BLaER1 (cell line): ENCODE results near the gene CTNNBL1.
A peak's percentile ranks its signal among the peaks of the same experiment; 100 is the strongest.

Experiments used
- H3K27ac ChIP-seq: shearing (Covaris generic); formaldehyde crosslinking; 2 replicates; pipeline ENCODE4 v1.8.1; 2022
- H3K27me3 ChIP-seq: shearing (Covaris generic); formaldehyde crosslinking; 2 replicates; pipeline ENCODE4 v1.8.1; 2022
- H3K36me3 ChIP-seq: shearing (Covaris generic); formaldehyde crosslinking; 2 replicates; pipeline ENCODE4 v1.8.1; 2022
- H3K4me1 ChIP-seq: shearing (Covaris generic); formaldehyde crosslinking; 2 replicates; pipeline ENCODE4 v1.8.1; 2022
- H3K4me2 ChIP-seq: shearing (Covaris generic); formaldehyde crosslinking; 2 replicates; pipeline ENCODE4 v1.8.1; 2022
- H3K4me3 ChIP-seq: shearing (Covaris generic); formaldehyde crosslinking; 2 replicates; pipeline ENCODE4 v1.8.1; 2022
- H3K9ac ChIP-seq: shearing (Covaris generic); formaldehyde crosslinking; 2 replicates; pipeline ENCODE4 v1.8.1; 2022
- H3K9me3 ChIP-seq: shearing (Covaris generic); formaldehyde crosslinking; 2 replicates; pipeline ENCODE4 v1.8.1; 2022
- H4K20me1 ChIP-seq: shearing (Covaris generic); formaldehyde crosslinking; 2 replicates; pipeline ENCODE4 v1.8.1; 2022
- Cebpa-rat ChIP-seq: shearing (Covaris generic); IDR thresholded peaks from 2 replicates; pipeline ENCODE4 v1.8.1; 2022

Gene CTNNBL1

GRCh38 chr20:37807471-37808232, 113.8 kb downstream of the CTNNBL1 start:
- Histone ChIP-seq H3K4me1 (peaks cover 49% of the 10 kb centered on the region), H3K27ac (no peak overlapping the region), H3K36me3 (peaks cover 70% of the 10 kb centered on the region)

GRCh38 chr20:37808233-37809070, 114.6 kb downstream of the CTNNBL1 start:
- Histone ChIP-seq H3K9me3 (no peaks in the 10 kb centered on the region), H3K36me3 (peaks cover 76% of the 10 kb centered on the region), H3K4me3 (no peak overlapping the region), H4K20me1 (no peaks in the 10 kb centered on the region), H3K27me3 (no peaks in the 10 kb centered on the region), H3K27ac (no peak overlapping the region), H3K9ac (no peak overlapping the region), H3K4me2 (no peak overlapping the region), H3K4me1 (peaks cover 41% of the 10 kb centered on the region)
- no peak for TF ChIP-seq Cebpa-rat

More at GRCh38 chr20:37807471-37808232, 113.8 kb downstream of the CTNNBL1 start:
- no peaks in the 10 kb centered on the region for H4K20me1 ChIP-seq
- peak overlapping the region; percentile 22; the same call in 1 of the 2 replicates for H3K4me2 ChIP-seq
- no peak overlapping the region for H3K4me3 ChIP-seq
- H3K9ac ChIP-seq = no peak overlapping the region
- no peaks in the 10 kb centered on the region for H3K9me3 ChIP-seq
- no peak for TF ChIP-seq Cebpa-rat
- H3K27me3 ChIP-seq = no peaks in the 10 kb centered on the region

GRCh38 chr20:37810027-37810426, 116.2 kb downstream of the CTNNBL1 start:
- Histone ChIP-seq H3K4me2 (no peak overlapping the region), H3K9me3 (no peaks in the 10 kb centered on the region), H3K4me3 (no peak overlapping the region), H3K27me3 (no peaks in the 10 kb centered on the region), H4K20me1 (no peaks in the 10 kb centered on the region), H3K4me1 (peaks cover 25% of the 10 kb centered on the region), H3K9ac (no peak overlapping the region), H3K27ac (no peak overlapping the region), H3K36me3 (peaks cover 76% of the 10 kb centered on the region)
- TF ChIP-seq Cebpa-rat = no peak

- H3K27ac ChIP-seq = no peak overlapping the region
- no peaks in the 10 kb centered on the region for H3K4me1 ChIP-seq
- H3K9me3 ChIP-seq = no peaks in the 10 kb centered on the region
- H3K9ac ChIP-seq = no peak overlapping the region
- no peak for TF ChIP-seq Cebpa-rat
- H3K27me3 ChIP-seq = no peaks in the 10 kb centered on the region
- H4K20me1 ChIP-seq = peaks cover 19% of the 10 kb centered on the region; the same call in 1 of the 2 replicates
- peaks cover 38% of the 10 kb centered on the region for H3K36me3 ChIP-seq
- H3K4me3 ChIP-seq = no peak overlapping the region
- no peak overlapping the region for H3K4me2 ChIP-seq
Measured at GRCh38 chr20:37816003-37816402, 122.2 kb downstream of the CTNNBL1 start.

GRCh38 chr20:37816726-37817125, 122.9 kb downstream of the CTNNBL1 start:
- Histone ChIP-seq H3K27ac (no peak overlapping the region), H3K36me3 (peaks cover 30% of the 10 kb centered on the region), H3K9me3 (no peaks in the 10 kb centered on the region), H4K20me1 (peaks cover 19% of the 10 kb centered on the region; the same call in 1 of the 2 replicates), H3K4me1 (no peaks in the 10 kb centered on the region), H3K9ac (no peak overlapping the region), H3K4me3 (no peak overlapping the region), H3K4me2 (no peak overlapping the region), H3K27me3 (no peaks in the 10 kb centered on the region)
- TF ChIP-seq Cebpa-rat = no peak

- Histone ChIP-seq H4K20me1 (peaks cover 19% of the 10 kb centered on the region; the same call in 1 of the 2 replicates), H3K4me1 (no peaks in the 10 kb centered on the region), H3K27ac (no peak overlapping the region)
Measured at GRCh38 chr20:37821696-37822095, 127.9 kb downstream of the CTNNBL1 start.

GRCh38 chr20:37822141-37822601, 128.3 kb downstream of the CTNNBL1 start:
- Histone ChIP-seq H3K4me1 (no peaks in the 10 kb centered on the region), H3K9me3 (no peaks in the 10 kb centered on the region), H3K4me3 (no peak overlapping the region), H4K20me1 (peaks cover 14% of the 10 kb centered on the region; the same call in 1 of the 2 replicates), H3K27ac (no peak overlapping the region), H3K27me3 (no peaks in the 10 kb centered on the region), H3K9ac (no peak overlapping the region), H3K4me2 (no peak overlapping the region), H3K36me3 (peaks cover 52% of the 10 kb centered on the region)
- TF ChIP-seq Cebpa-rat = no peak

More at GRCh38 chr20:37821696-37822095, 127.9 kb downstream of the CTNNBL1 start:
- H3K36me3 ChIP-seq = peaks cover 52% of the 10 kb centered on the region
- no peak overlapping the region for H3K9ac ChIP-seq
- no peaks in the 10 kb centered on the region for H3K27me3 ChIP-seq
- no peak for TF ChIP-seq Cebpa-rat
- H3K4me3 ChIP-seq = no peak overlapping the region
- H3K9me3 ChIP-seq = no peaks in the 10 kb centered on the region
- H3K4me2 ChIP-seq = no peak overlapping the region

GRCh38 chr20:37823296-37823980, 129.6 kb downstream of the CTNNBL1 start:
- H3K36me3 ChIP-seq = peaks cover 52% of the 10 kb centered on the region
- peaks cover 9% of the 10 kb centered on the region for H3K4me1 ChIP-seq
- peaks cover 1% of the 10 kb centered on the region; the same call in 1 of the 2 replicates for H4K20me1 ChIP-seq
- H3K27me3 ChIP-seq = no peaks in the 10 kb centered on the region
- TF ChIP-seq Cebpa-rat = no peak
- H3K9ac ChIP-seq = no peak overlapping the region
- no peaks in the 10 kb centered on the region for H3K9me3 ChIP-seq
- no peak overlapping the region for H3K4me3 ChIP-seq
- H3K4me2 ChIP-seq = no peak overlapping the region
- H3K27ac ChIP-seq = no peak overlapping the region

- Histone ChIP-seq H3K27me3 (no peaks in the 10 kb centered on the region), H3K4me2 (no peak overlapping the region), H3K9me3 (no peaks in the 10 kb centered on the region), H4K20me1 (no peaks in the 10 kb centered on the region; the same call in 1 of the 2 replicates), H3K4me1 (peaks cover 22% of the 10 kb centered on the region), H3K9ac (no peak overlapping the region), H3K27ac (no peak overlapping the region), H3K4me3 (no peak overlapping the region), H3K36me3 (peaks cover 37% of the 10 kb centered on the region)
- TF ChIP-seq Cebpa-rat = no peak
Measured at GRCh38 chr20:37827605-37828004, 133.8 kb downstream of the CTNNBL1 start.
